Measurements from ENCODE around the gene HIVEP3. TPM values are rescaled to one million over a fixed set of nuclear protein-coding genes. Genes with fewer than 3 reads are reported as not detected.

Gene HIVEP3
- total and polyA plus RNA-seq, 2 of the 13 experiments (the other 11 are each of a cell fraction or from before 2014, with no cell fraction given): 0.05 TPM; not detected in 1

DNA sequence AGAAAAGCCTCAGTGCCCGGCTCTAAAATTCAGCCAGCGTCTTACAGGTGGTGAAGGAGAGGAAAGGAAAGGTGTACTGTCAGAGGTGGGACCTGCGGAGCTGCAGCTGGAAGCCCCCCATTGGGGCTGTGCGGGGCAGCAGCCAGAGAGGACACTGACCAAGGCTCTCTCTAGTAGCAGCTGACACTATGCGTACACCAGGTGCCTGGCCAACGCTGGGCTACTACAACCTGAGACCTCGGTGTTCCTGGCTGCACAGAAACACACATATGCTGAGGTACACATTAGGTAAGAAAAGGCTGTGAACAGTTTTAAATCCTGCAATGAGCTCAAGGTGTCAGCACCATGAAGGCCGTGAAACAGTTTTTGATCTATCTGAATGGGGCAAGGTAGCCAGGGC is 378.7 kb downstream of the HIVEP3 start:
- ChIA-PET CTCF (ENCODE audit: low intra/inter-chr PET ratio, low total read pairs) (no interaction called here), POLR2A (no interaction called here)
- intact Hi-C loops (cut with micrococcal nuclease; ENCODE audit: unreplicated experiment) (no loop called here), in situ Hi-C loops (cut with HindIII; ENCODE audit: extremely low pct_ligation_motif_present, low pct_unique_long_range_greater_than_20kb) (no loop called here)
- no TSS peak for BruUV-seq (replicated peaks)
- H3K36me3 ChIP-seq (replicated peaks in 1 of 2; ENCODE audit: control insufficient read depth in 1 of 2, insufficient read depth in 2 of 2, low read length in 2 of 2): no peaks in the 10 kb centered on the region
- H2AFZ ChIP-seq (ENCODE audit: low read length): no peak overlapping the region
- H3K4me1 ChIP-seq (ENCODE audit: insufficient read depth, low read length): no peaks in the 10 kb centered on the region
- DNase-seq (ENCODE audit: low spot score): no peak
- H3K4me3 ChIP-seq (replicated peaks in 1 of 3; ENCODE audit: insufficient read depth in 1 of 3, low read depth in 2 of 3, low read length in 3 of 3): no peak overlapping the region
- no peak overlapping the region for H3K9ac ChIP-seq (ENCODE audit: insufficient read depth, low read depth, low read length)
- no peaks in the 10 kb centered on the region for H3K79me2 ChIP-seq (ENCODE audit: insufficient read depth, low read length)
- no peaks in the 10 kb centered on the region for H4K20me1 ChIP-seq (ENCODE audit: insufficient read depth, low read length)
- no peak for FAIRE-seq
- peaks cover 5% of the 10 kb centered on the region for H3K9me3 ChIP-seq (ENCODE audit: low read length)
- TF ChIP-seq ZNF607 (CRISPR knock-in tag; IDR thresholded peaks at IDR 0.05; ENCODE audit: borderline replicate concordance) (no peak), ZNF773 (CRISPR knock-in tag; IDR thresholded peaks at IDR 0.05; ENCODE audit: borderline replicate concordance) (no peak), KDM3A (CRISPR knock-in tag; IDR thresholded peaks at IDR 0.05; ENCODE audit: low read depth) (no peak), MEF2D (CRISPR knock-in tag; IDR thresholded peaks at IDR 0.05) (no peak), ATF7 (IDR thresholded peaks at IDR 0.05) (no peak), ATF7 (CRISPR knock-in tag; IDR thresholded peaks at IDR 0.05) (no peak)
- H3K4me2 ChIP-seq (ENCODE audit: low read depth, low read length): no peak overlapping the region
- 17% methylated on average over 8 of the region's 8 CpGs for WGBS (ENCODE audit: low lambda C conversion rate)
- no peak overlapping the region for H3K27ac ChIP-seq (ENCODE audit: extremely low read length, insufficient read depth, low read length)
- ATAC-seq: no peak
- peaks cover 6 to 37% of the 10 kb centered on the region in 2 experiments; a peak in 4 of 5 replicates for H3K27me3 ChIP-seq (ENCODE audit: control insufficient read depth in 1 of 2, insufficient read depth in 2 of 2, low read length in 2 of 2)

DNA sequence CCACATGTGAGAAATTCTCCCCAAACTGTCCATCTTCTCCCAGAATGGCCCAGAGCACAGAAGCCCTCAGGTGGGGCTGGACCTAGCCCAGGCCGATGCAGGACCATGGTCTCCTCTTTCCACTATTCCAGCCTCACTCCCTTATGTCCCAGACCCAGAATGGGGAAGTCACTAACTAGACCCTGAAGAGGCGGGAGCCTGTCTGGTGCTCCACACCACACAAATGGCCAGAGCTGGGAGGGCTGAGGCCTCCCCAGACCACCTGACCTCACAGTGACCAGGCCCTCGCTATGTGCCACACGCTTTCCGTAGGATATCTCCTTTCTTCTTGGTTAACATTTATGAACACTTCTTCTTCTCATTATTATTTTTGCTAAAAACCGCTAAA is 379.3 kb downstream of the HIVEP3 start:
- WGBS (ENCODE audit: low lambda C conversion rate): 3% methylated on average over 6 of the region's 6 CpGs
- DNase-seq (ENCODE audit: low spot score) (no peak), ATAC-seq (no peak), FAIRE-seq (no peak)
- ChIA-PET POLR2A (no interaction called here), CTCF (ENCODE audit: low intra/inter-chr PET ratio, low total read pairs) (no interaction called here)
- no peak overlapping the region for H2AFZ ChIP-seq (ENCODE audit: low read length)
- H3K4me1 ChIP-seq (ENCODE audit: insufficient read depth, low read length): no peaks in the 10 kb centered on the region
- intact Hi-C loops (cut with micrococcal nuclease; ENCODE audit: unreplicated experiment): no loop called here
- no peaks in the 10 kb centered on the region for H3K9me3 ChIP-seq (ENCODE audit: low read length)
- H3K36me3 ChIP-seq (replicated peaks in 1 of 2; ENCODE audit: control insufficient read depth in 1 of 2, insufficient read depth in 2 of 2, low read length in 2 of 2): no peaks in the 10 kb centered on the region
- no peak overlapping the region for H3K27ac ChIP-seq (ENCODE audit: extremely low read length, insufficient read depth, low read length)
- no peak overlapping the region for H3K4me2 ChIP-seq (ENCODE audit: low read depth, low read length)
- no peaks in the 10 kb centered on the region for H4K20me1 ChIP-seq (ENCODE audit: insufficient read depth, low read length)
- H3K27me3 ChIP-seq (ENCODE audit: control insufficient read depth in 1 of 2, insufficient read depth in 2 of 2, low read length in 2 of 2): peaks cover 6 to 40% of the 10 kb centered on the region in 2 experiments; a peak in 4 of 5 replicates
- no peak overlapping the region for H3K4me3 ChIP-seq (replicated peaks in 1 of 3; ENCODE audit: insufficient read depth in 1 of 3, low read depth in 2 of 3, low read length in 3 of 3)
- in situ Hi-C loops (cut with HindIII; ENCODE audit: extremely low pct_ligation_motif_present, low pct_unique_long_range_greater_than_20kb): no loop called here
- no TSS peak for BruUV-seq (replicated peaks)
- no peaks in the 10 kb centered on the region for H3K79me2 ChIP-seq (ENCODE audit: insufficient read depth, low read length)
- H3K9ac ChIP-seq (ENCODE audit: insufficient read depth, low read depth, low read length): no peak overlapping the region
- TF ChIP-seq NCOA1 (CRISPR knock-in tag; IDR thresholded peaks at IDR 0.05): no peak
- TF ChIP-seq SAFB2 (CRISPR knock-in tag; IDR thresholded peaks at IDR 0.05; ENCODE audit: borderline replicate concordance, low read depth): no peak
- no peak for TF ChIP-seq HOXA5 (CRISPR knock-in tag; IDR thresholded peaks at IDR 0.05)
- no peak for TF ChIP-seq NFYC (CRISPR knock-in tag; IDR thresholded peaks at IDR 0.05)
- TF ChIP-seq, protein P1, sequence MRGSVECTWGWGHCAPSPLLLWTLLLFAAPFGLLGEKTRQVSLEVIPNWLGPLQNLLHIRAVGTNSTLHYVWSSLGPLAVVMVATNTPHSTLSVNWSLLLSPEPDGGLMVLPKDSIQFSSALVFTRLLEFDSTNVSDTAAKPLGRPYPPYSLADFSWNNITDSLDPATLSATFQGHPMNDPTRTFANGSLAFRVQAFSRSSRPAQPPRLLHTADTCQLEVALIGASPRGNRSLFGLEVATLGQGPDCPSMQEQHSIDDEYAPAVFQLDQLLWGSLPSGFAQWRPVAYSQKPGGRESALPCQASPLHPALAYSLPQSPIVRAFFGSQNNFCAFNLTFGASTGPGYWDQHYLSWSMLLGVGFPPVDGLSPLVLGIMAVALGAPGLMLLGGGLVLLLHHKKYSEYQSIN (CRISPR knock-in tag; IDR thresholded peaks at IDR 0.05; ENCODE audit: borderline replicate concordance): no peak
- TF ChIP-seq ZBTB1 (CRISPR knock-in tag; IDR thresholded peaks at IDR 0.05; ENCODE audit: borderline replicate concordance): no peak
- TF ChIP-seq ZNF550 (CRISPR knock-in tag; IDR thresholded peaks at IDR 0.05; ENCODE audit: borderline replicate concordance): no peak
- TF ChIP-seq AKAP8 (CRISPR knock-in tag; IDR thresholded peaks at IDR 0.05): no peak
- no peak for TF ChIP-seq RBM39 (IDR thresholded peaks at IDR 0.05; ENCODE audit: low read depth, low read length, poor library complexity, severe bottlenecking)
- TF ChIP-seq, protein P2, sequence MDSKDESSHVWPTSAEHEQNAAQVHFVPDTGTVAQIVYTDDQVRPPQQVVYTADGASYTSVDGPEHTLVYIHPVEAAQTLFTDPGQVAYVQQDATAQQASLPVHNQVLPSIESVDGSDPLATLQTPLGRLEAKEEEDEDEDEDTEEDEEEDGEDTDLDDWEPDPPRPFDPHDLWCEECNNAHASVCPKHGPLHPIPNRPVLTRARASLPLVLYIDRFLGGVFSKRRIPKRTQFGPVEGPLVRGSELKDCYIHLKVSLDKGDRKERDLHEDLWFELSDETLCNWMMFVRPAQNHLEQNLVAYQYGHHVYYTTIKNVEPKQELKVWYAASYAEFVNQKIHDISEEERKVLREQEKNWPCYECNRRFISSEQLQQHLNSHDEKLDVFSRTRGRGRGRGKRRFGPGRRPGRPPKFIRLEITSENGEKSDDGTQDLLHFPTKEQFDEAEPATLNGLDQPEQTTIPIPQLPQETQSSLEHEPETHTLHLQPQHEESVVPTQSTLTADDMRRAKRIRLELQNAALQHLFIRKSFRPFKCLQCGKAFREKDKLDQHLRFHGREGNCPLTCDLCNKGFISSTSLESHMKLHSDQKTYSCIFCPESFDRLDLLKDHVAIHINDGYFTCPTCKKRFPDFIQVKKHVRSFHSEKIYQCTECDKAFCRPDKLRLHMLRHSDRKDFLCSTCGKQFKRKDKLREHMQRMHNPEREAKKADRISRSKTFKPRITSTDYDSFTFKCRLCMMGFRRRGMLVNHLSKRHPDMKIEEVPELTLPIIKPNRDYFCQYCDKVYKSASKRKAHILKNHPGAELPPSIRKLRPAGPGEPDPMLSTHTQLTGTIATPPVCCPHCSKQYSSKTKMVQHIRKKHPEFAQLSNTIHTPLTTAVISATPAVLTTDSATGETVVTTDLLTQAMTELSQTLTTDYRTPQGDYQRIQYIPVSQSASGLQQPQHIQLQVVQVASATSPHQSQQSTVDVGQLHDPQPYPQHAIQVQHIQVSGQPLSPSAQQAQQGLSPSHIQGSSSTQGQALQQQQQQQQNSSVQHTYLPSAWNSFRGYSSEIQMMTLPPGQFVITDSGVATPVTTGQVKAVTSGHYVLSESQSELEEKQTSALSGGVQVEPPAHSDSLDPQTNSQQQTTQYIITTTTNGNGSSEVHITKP (CRISPR knock-in tag; IDR thresholded peaks at IDR 0.05; ENCODE audit: low read depth): no peak

All from HepG2 (cell line).